NCI-H446 (cell line): ENCODE measurements around the gene AHR.

Experiments
- DNase-seq, 2 experiments: peaks; one replicate each; lab custom pipeline; 2025; lab: John Stamatoyannopoulos, UW

The AHR gene

GRCh38 chr7:17304926-17305325 lies 6.5 kb downstream of the AHR start:
- DNase-seq = peak in 1 of 2 experiments; percentile 8

GRCh38 chr7:17305387-17306171 lies 7.1 kb downstream of the AHR start:
- DNase-seq = no peak

GRCh38 chr7:17307000-17307399 lies 8.5 kb downstream of the AHR start:
- no peak for DNase-seq

GRCh38 chr7:17307558-17307957 lies 9.1 kb downstream of the AHR start:
- no peak for DNase-seq

- no peak for DNase-seq
These were observed 9.7 kb downstream of the AHR start for GRCh38 chr7:17307969-17308648.

- DNase-seq = no peak
These were observed 12.7 kb downstream of the AHR start for GRCh38 chr7:17311194-17311593.

GRCh38 chr7:17311952-17312351 lies 13.5 kb downstream of the AHR start:
- DNase-seq = no peak

- DNase-seq = no peak
These were observed 14.2 kb downstream of the AHR start for GRCh38 chr7:17312641-17313040.

GRCh38 chr7:17313194-17313593 lies 14.7 kb downstream of the AHR start:
- DNase-seq = no peak

GRCh38 chr7:17315974-17316373 lies 17.5 kb downstream of the AHR start:
- no peak for DNase-seq

GRCh38 chr7:17318146-17318545 lies 19.7 kb downstream of the AHR start:
- no peak for DNase-seq

- DNase-seq = no peak
These were observed 21.0 kb downstream of the AHR start for GRCh38 chr7:17319164-17320101.

- no peak for DNase-seq
These were observed 21.6 kb downstream of the AHR start for GRCh38 chr7:17320102-17320497.

- DNase-seq = no peak
These were observed 22.2 kb downstream of the AHR start for GRCh38 chr7:17320657-17321056.

GRCh38 chr7:17325364-17325763 lies 26.9 kb downstream of the AHR start:
- no peak for DNase-seq

- no peak for DNase-seq
These were observed 27.9 kb downstream of the AHR start for GRCh38 chr7:17326378-17326777.

GRCh38 chr7:17328641-17329040 lies 30.2 kb downstream of the AHR start:
- DNase-seq = no peak

- no peak for DNase-seq
These were observed 31.0 kb downstream of the AHR start for GRCh38 chr7:17329440-17329839.

GRCh38 chr7:17331891-17332501 lies 33.5 kb downstream of the AHR start:
- no peak for DNase-seq

GRCh38 chr7:17333221-17333620 lies 34.8 kb downstream of the AHR start:
- DNase-seq = no peak

- no peak for DNase-seq
These were observed 37.7 kb downstream of the AHR start for GRCh38 chr7:17336168-17336567.

- DNase-seq = no peak
These were observed 40.7 kb downstream of the AHR start for GRCh38 chr7:17339139-17339538.
